CD4-positive, alpha-beta memory T cell (primary cell): Measurements from ENCODE around the gene WHRN. TPM values are rescaled to one million over a fixed set of nuclear protein-coding genes. Genes with fewer than 3 reads are reported as not detected.
A peak's percentile ranks its signal among the peaks of the same experiment; 100 is the strongest.

Experiments
- CTCF ChIA-PET: fragments of 350-600 bp; sonication (Branson Sonifier 250); formaldehyde crosslinking; loops from one replicate; lab custom pipeline; 2021; ENCODE audit warnings: inconsistent platforms; ENCODE audit not compliant: partially characterized antibody; lab: Charles Lee
- POLR2A ChIA-PET: fragments of 350-600 bp; sonication (Branson Sonifier 250); formaldehyde crosslinking; loops from one replicate; lab custom pipeline; 2021; ENCODE audit not compliant: partially characterized antibody; lab: Charles Lee
- DNase-seq, 5 donors: peaks; one replicate each; pipeline versions ENCODE4 v3.0.0 to v3.0.0-alpha.2; 2020 to 2022; ENCODE audit warnings: mixed read lengths in 1 of 5
- H3K27ac ChIP-seq: one replicate; pipeline ENCODE4 v1.7.0; 2013; ENCODE audit warnings: low read depth, low read length
- H3K27me3 ChIP-seq: 2 replicates; pipeline ENCODE4 v1.7.0; 2013; ENCODE audit warnings: mild to moderate bottlenecking, low read length, moderate library complexity; ENCODE audit not compliant: insufficient read depth
- H3K36me3 ChIP-seq: 2 replicates; pipeline ENCODE4 v1.7.0; 2013; ENCODE audit warnings: mild to moderate bottlenecking, low read length, moderate library complexity; ENCODE audit not compliant: insufficient read depth
- H3K4me1 ChIP-seq: 2 replicates; pipeline ENCODE4 v1.7.0; 2013; ENCODE audit warnings: mild to moderate bottlenecking, low read length, moderate library complexity; ENCODE audit not compliant: insufficient read depth
- H3K4me3 ChIP-seq, 2 donors: one replicate each; pipeline ENCODE4 v1.7.0; 2013; ENCODE audit warnings: low read length in 2 of 2, mild to moderate bottlenecking in 1 of 2
- H3K9me3 ChIP-seq, 2 donors: one replicate each; pipeline ENCODE4 v1.7.0; 2013; ENCODE audit warnings: low read length in 2 of 2, control low read depth in 1 of 2; ENCODE audit not compliant: control insufficient read depth in 1 of 2
- H3K27ac Mint-ChIP-seq, 7 donors: one replicate each; pipeline ENCODE4 v1.8.0; 2020 to 2021; ENCODE audit warnings: mixed read lengths in 7 of 7, mild to moderate bottlenecking in 6 of 7, inconsistent platforms in 3 of 7, moderate library complexity in 3 of 7
- H3K27me3 Mint-ChIP-seq, 2 donors: one replicate each; pipeline ENCODE4 v1.8.0; 2020 to 2021; ENCODE audit warnings: mixed read lengths in 2 of 2
- H3K36me3 Mint-ChIP-seq, 2 donors: one replicate each; pipeline ENCODE4 v1.8.0; 2020 to 2021; ENCODE audit warnings: mixed read lengths in 2 of 2, inconsistent platforms in 1 of 2, mild to moderate bottlenecking in 1 of 2
- H3K4me1 Mint-ChIP-seq, 4 donors: one replicate each; pipeline ENCODE4 v1.8.0; 2020 to 2021; ENCODE audit warnings: mixed read lengths in 4 of 4, mild to moderate bottlenecking in 1 of 4
- H3K4me3 Mint-ChIP-seq, 8 donors: one replicate each; pipeline ENCODE4 v1.8.0; 2020 to 2021; ENCODE audit warnings: mixed read lengths in 8 of 8, mild to moderate bottlenecking in 7 of 8, moderate library complexity in 6 of 8, inconsistent platforms in 3 of 8
- H3K9me3 Mint-ChIP-seq, 8 donors: one replicate each; pipeline ENCODE4 v1.8.0; 2020 to 2021; ENCODE audit warnings: mixed read lengths in 8 of 8, mild to moderate bottlenecking in 5 of 8, inconsistent platforms in 3 of 8, moderate library complexity in 1 of 8
- intact Hi-C: fragments of 100-400 bp; cut with micrococcal nuclease; formaldehyde crosslinking; loops from one replicate; pipeline ENCODE4 v1.15.1; 2023
- polyA plus RNA-seq, 2 donors: library from polyadenylated mRNA; unstranded; fragments of 300-500 nt; fragmentation: Illumina TruSeq; gene quantifications; one replicate each; pipeline ENCODE4 v1.2.3, GENCODE V29; 2021
- total RNA-seq, 2 experiments: library from RNA; stranded (reverse); gene quantifications; one replicate each; pipeline ENCODE4 v1.2.3, GENCODE V29; 2021

WHRN gene
- total and polyA plus RNA-seq, 4 experiments from 2014 or later, result 0.24 to 10.1 (median 5.0) TPM

DNA sequence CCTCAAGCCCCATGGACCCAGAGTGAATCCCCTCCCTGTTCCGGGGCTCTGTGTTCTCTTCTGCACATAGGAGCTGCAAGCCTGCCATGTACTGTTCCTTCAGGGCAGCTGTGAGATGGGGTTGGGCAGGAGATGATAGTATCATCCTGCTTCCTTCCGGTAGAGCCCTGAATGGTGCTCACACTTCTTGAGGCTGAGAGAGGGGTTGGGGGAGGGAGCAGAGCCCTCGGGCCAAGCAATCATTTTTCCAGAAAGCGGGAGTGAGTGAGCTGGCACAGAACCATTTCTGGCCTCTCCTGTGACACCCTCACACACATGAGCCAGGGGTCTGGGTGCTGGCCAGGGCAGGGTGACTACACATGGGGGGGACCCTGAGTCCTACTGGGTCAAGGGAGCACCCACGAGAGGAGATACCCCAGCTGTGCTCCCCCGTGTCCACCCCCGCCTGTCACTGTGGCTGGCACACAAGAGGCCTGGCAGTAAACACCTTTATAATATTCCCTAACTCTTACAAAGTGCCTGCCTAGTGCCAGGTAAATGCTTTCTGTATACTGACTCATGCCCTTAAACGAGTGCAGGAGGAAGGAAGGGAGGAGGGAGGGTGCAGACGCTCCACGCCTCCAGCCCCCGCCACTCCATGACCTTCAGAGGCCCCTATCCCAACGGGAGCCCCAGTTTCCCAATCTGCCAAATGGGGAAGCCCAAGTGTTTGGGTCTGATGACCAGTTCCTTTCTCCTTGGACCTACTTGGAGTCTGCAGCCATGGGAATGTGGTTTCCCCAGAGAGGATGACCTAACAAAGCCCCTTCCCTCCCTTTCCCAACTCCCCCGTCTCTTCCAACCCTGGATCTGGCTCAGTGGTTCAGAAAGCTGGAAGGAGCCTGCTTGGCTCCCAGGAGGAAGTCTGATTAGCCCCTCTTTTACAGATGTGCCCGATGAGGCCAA, 133.0 kb downstream of the WHRN start:
- peaks cover 96% of the 10 kb centered on the region for H3K4me1 ChIP-seq
- ChIA-PET CTCF (interaction anchor here (0.7 to 4.9 kb wide), 12 partner anchors 9 to 282 kb away, joined by 3 to 85 read pairs (median 6); partner anchors contain the start of gene AKNA), POLR2A (interaction anchor here (0.6 to 37.6 kb wide), 14 partner anchors 9 to 535 kb away, joined by 3 to 1614 read pairs (median 6); partner anchors contain the start of gene AKNA)
- H3K9me3 Mint-ChIP-seq, result peaks cover 0 to 2% (median 0%) of the 10 kb centered on the region in 8 donors
- H3K4me1 Mint-ChIP-seq, result peaks cover 58 to 97% (median 85%) of the 10 kb centered on the region in 4 donors
- H3K27ac Mint-ChIP-seq, result peak overlapping the region; percentile 78 to 99 (median 96)
- H3K27ac ChIP-seq, result peak overlapping the region; percentile 79
- intact Hi-C loops, result no loop called here
- H3K36me3 ChIP-seq, result peaks cover 51% of the 10 kb centered on the region
- peaks cover 63 to 76% of the 10 kb centered on the region in 2 donors for H3K36me3 Mint-ChIP-seq
- no peaks in the 10 kb centered on the region for H3K27me3 ChIP-seq
- peak overlapping the region; percentile 84 to 96 (median 88) for H3K4me3 Mint-ChIP-seq
- H3K4me3 ChIP-seq, result peak overlapping the region; percentile 57 to 59
- DNase-seq, result peak; percentile 57 to 77 (median 64)
- no peaks in the 10 kb centered on the region for H3K27me3 Mint-ChIP-seq
- H3K9me3 ChIP-seq, result no peaks in the 10 kb centered on the region

- DNase-seq, result no peak
- peak overlapping the region; percentile 78 to 99 (median 96) for H3K27ac Mint-ChIP-seq
- ChIA-PET POLR2A (interaction anchor here (0.7 to 37.6 kb wide), 10 partner anchors 9 to 135 kb away, joined by 3 to 1614 read pairs (median 8); partner anchors contain the start of gene AKNA), CTCF (interaction anchor here (1.1 to 4.9 kb wide), 7 partner anchors 8 to 34 kb away, joined by 4 to 85 read pairs (median 6); partner anchors contain the start of gene AKNA)
- Histone ChIP-seq H3K4me1 (peaks cover 96% of the 10 kb centered on the region), H3K4me3 (peak overlapping the region in 1 of 2 donors; percentile 57), H3K36me3 (peaks cover 46% of the 10 kb centered on the region), H3K27me3 (no peaks in the 10 kb centered on the region), H3K27ac (peak overlapping the region; percentile 79), H3K9me3 (no peaks in the 10 kb centered on the region)
- H3K4me3 Mint-ChIP-seq, result peak overlapping the region; percentile 84 to 96 (median 88)
- H3K9me3 Mint-ChIP-seq, result peaks cover 0 to 3% (median 0%) of the 10 kb centered on the region in 8 donors
- intact Hi-C loops, result no loop called here
- H3K36me3 Mint-ChIP-seq, result peaks cover 63 to 76% of the 10 kb centered on the region in 2 donors
- peaks cover 63 to 97% (median 87%) of the 10 kb centered on the region in 4 donors for H3K4me1 Mint-ChIP-seq
- H3K27me3 Mint-ChIP-seq, result no peaks in the 10 kb centered on the region
Observed at GRCh38 chr9:114371343-114371944, 133.8 kb downstream of the WHRN start.

GRCh38 chr9:114370968-114371320, 134.3 kb downstream of the WHRN start:
- Mint-ChIP-seq H3K4me3 (peak overlapping the region in 7 of 8 donors; percentile 51 to 96 (median 89)), H3K27ac (peak overlapping the region; percentile 78 to 99 (median 96)), H3K36me3 (peaks cover 61 to 78% of the 10 kb centered on the region in 2 donors), H3K4me1 (peaks cover 65 to 99% (median 89%) of the 10 kb centered on the region in 4 donors), H3K9me3 (peaks cover 0 to 4% (median 0%) of the 10 kb centered on the region in 8 donors), H3K27me3 (no peaks in the 10 kb centered on the region)
- H3K27ac ChIP-seq, result peak overlapping the region; percentile 79
- peaks cover 98% of the 10 kb centered on the region for H3K4me1 ChIP-seq
- no peak overlapping the region for H3K4me3 ChIP-seq
- H3K9me3 ChIP-seq, result no peaks in the 10 kb centered on the region
- DNase-seq, result no peak
- H3K27me3 ChIP-seq, result no peaks in the 10 kb centered on the region
- ChIA-PET CTCF (interaction anchor here (1.2 to 4.9 kb wide), 6 partner anchors 9 to 35 kb away, joined by 4 to 85 read pairs (median 8); partner anchors contain the start of gene AKNA), POLR2A (interaction anchor here (1.0 to 37.6 kb wide), 8 partner anchors 8 to 38 kb away, joined by 3 to 1614 read pairs (median 13); partner anchors contain the start of gene AKNA)
- intact Hi-C loops, result no loop called here
- H3K36me3 ChIP-seq, result peaks cover 43% of the 10 kb centered on the region

DNA sequence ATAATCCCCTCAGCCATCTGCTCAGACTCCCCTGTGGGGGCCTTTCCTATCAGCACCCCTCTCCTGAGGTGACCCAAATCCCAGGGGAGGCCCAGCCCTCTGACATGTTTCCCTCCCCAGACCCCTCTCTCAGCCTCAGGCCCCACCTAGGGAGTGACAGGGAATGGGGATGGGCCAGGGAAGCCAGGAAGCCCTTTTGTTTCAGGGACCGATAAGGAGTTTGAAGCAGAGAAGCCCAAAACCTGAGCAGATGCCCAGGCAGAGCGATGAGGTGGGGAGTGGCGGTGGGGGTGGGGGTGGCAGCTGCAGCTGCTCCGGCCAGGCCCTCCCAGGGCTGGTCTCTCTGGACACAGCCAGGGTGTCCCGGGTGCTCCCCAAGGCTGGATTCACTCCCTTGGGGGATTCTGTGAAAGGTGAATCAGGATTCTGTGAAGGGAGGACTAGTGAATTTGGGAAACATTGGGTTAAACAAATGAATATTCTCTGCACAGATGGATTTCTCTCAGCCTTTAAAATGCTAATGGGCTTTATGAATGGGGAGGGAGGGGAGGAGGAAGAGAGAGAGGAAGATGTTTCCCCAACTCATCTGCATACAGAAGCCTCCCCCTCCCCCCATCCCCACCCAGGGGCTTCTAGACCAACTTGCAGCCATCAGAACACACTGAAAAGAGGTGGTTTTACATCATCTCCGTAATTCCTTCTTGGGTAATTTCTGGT, 134.9 kb downstream of the WHRN start:
- H3K9me3 ChIP-seq, result no peaks in the 10 kb centered on the region
- ChIA-PET CTCF (interaction anchor here (1.2 to 4.9 kb wide), 5 partner anchors 9 to 35 kb away, joined by 4 to 85 read pairs (median 6); partner anchors contain the start of gene AKNA), POLR2A (interaction anchor here (1.0 to 37.6 kb wide), 6 partner anchors 7 to 38 kb away, joined by 3 to 1614 read pairs (median 23); partner anchors contain the start of gene AKNA)
- intact Hi-C loops, result no loop called here
- peaks cover 99% of the 10 kb centered on the region for H3K4me1 ChIP-seq
- no peak overlapping the region for H3K4me3 ChIP-seq
- Mint-ChIP-seq H3K4me3 (peak overlapping the region in 6 of 8 donors; percentile 10 to 96 (median 76)), H3K9me3 (peaks cover 0 to 2% (median 0%) of the 10 kb centered on the region in 8 donors), H3K27ac (peak overlapping the region; percentile 75 to 99 (median 88)), H3K27me3 (no peaks in the 10 kb centered on the region), H3K36me3 (peaks cover 61 to 78% of the 10 kb centered on the region in 2 donors), H3K4me1 (peaks cover 63 to 100% (median 89%) of the 10 kb centered on the region in 4 donors)
- H3K27ac ChIP-seq, result peak overlapping the region; percentile 79
- DNase-seq, result no peak
- H3K36me3 ChIP-seq, result peaks cover 47% of the 10 kb centered on the region
- no peaks in the 10 kb centered on the region for H3K27me3 ChIP-seq

DNA sequence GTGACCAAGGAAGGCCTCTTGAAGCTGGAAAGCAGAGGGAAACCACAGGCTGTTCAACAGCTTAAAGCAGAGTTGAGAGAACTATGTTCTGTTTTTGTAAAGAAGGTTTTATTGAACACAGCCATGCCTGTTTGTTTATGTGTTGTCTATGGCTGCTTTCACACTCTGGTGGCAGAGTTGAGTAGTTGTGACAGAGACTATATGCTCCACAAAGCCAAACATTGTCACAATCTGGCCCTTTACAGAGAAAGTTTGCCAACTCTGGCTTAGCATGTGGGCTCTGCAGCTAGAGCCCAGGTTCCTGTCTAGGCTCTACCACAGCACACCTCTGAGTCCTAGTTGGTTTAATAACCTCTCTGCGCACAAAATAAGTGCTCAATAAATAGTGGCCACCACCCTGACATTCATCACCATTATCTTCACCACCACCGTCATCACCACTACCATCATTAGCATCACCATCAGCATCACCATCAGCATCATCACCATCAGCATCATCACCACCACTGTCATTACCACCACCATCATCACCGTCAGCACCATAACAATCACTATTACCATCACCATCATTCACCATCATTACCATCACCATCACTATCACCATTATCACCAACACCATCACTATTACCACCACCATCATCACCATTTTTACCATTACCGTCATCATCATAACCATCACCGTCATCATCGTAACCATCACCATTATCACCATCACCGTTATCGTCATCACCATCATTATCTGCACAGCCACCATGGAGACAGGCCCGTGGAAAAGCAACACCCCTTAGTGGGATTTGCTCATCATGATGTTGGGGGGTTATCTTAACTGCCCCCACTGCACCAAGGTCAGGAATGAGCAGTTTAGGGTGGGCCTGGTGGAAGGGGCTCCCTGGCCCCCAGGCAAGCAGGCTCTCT, 135.8 kb downstream of the WHRN start:
- H3K9me3 Mint-ChIP-seq, result peaks cover 0 to 2% (median 0%) of the 10 kb centered on the region in 8 donors
- CTCF ChIA-PET, result interaction anchor here (1.1 to 8.5 kb wide), 3 partner anchors 17 to 29 kb away, joined by 3 to 84 read pairs (median 4); partner anchors contain the start of gene AKNA
- peaks cover 60 to 100% (median 88%) of the 10 kb centered on the region in 4 donors for H3K4me1 Mint-ChIP-seq
- POLR2A ChIA-PET, result interaction anchor here (0.7 to 37.6 kb wide), 4 partner anchors 7 to 223 kb away, joined by 4 to 1614 read pairs (median 47); partner anchors contain the start of gene AKNA
- peak overlapping the region; percentile 74 to 97 (median 88) for H3K27ac Mint-ChIP-seq
- H3K4me3 Mint-ChIP-seq, result peak overlapping the region in 7 of 8 donors; percentile 19 to 69 (median 59)
- Histone ChIP-seq H3K36me3 (peaks cover 52% of the 10 kb centered on the region), H3K27me3 (no peaks in the 10 kb centered on the region), H3K27ac (peak overlapping the region; percentile 79), H3K9me3 (no peaks in the 10 kb centered on the region), H3K4me3 (no peak overlapping the region), H3K4me1 (peaks cover 99% of the 10 kb centered on the region)
- intact Hi-C loops, result no loop called here
- peaks cover 60 to 77% of the 10 kb centered on the region in 2 donors for H3K36me3 Mint-ChIP-seq
- H3K27me3 Mint-ChIP-seq, result no peaks in the 10 kb centered on the region
- peak in 1 of 5 donors; percentile 42 for DNase-seq
